Stimulated activated naive B cell treated with anti-CD40 and anti-IgM and Interleukin-4, amounts not matched to agents 10 μg/mL and 1 μg/mL and 100 μg/mL, for 72 hours (primary cell): Measurements from ENCODE around the gene PRR7.

Experiments used
- ATAC-seq, 2 donors: fragments of 150-1000 bp; cut with Tn5 transposase; replicated peaks; 2 replicates each; pipeline ENCODE4 v1.10.0; 2021; ENCODE audit warnings: moderate library complexity in 1 of 2
- DNase-seq: peaks from one replicate; pipeline ENCODE4 v3.0.0; 2021
- H3K27ac Mint-ChIP-seq: one replicate; pipeline ENCODE4 v1.8.0; 2022; ENCODE audit warnings: mild to moderate bottlenecking, mixed read lengths
- H3K27me3 Mint-ChIP-seq, 2 donors: one replicate each; pipeline ENCODE4 v1.8.0; 2022; ENCODE audit warnings: mixed read lengths in 2 of 2
- H3K36me3 Mint-ChIP-seq, 2 donors: one replicate each; pipeline ENCODE4 v1.8.0; 2022; ENCODE audit warnings: mixed read lengths in 2 of 2, mild to moderate bottlenecking in 1 of 2
- H3K4me1 Mint-ChIP-seq, 2 donors: one replicate each; pipeline ENCODE4 v1.8.0; 2022; ENCODE audit warnings: mixed read lengths in 2 of 2, mild to moderate bottlenecking in 1 of 2
- H3K4me3 Mint-ChIP-seq, 2 donors: one replicate each; pipeline ENCODE4 v1.8.0; 2022; ENCODE audit warnings: mild to moderate bottlenecking in 2 of 2, mixed read lengths in 2 of 2, moderate library complexity in 1 of 2
- H3K9me3 Mint-ChIP-seq, 2 donors: one replicate each; pipeline ENCODE4 v1.8.0; 2022; ENCODE audit warnings: mixed read lengths in 2 of 2, mild to moderate bottlenecking in 1 of 2

The PRR7 gene

DNA sequence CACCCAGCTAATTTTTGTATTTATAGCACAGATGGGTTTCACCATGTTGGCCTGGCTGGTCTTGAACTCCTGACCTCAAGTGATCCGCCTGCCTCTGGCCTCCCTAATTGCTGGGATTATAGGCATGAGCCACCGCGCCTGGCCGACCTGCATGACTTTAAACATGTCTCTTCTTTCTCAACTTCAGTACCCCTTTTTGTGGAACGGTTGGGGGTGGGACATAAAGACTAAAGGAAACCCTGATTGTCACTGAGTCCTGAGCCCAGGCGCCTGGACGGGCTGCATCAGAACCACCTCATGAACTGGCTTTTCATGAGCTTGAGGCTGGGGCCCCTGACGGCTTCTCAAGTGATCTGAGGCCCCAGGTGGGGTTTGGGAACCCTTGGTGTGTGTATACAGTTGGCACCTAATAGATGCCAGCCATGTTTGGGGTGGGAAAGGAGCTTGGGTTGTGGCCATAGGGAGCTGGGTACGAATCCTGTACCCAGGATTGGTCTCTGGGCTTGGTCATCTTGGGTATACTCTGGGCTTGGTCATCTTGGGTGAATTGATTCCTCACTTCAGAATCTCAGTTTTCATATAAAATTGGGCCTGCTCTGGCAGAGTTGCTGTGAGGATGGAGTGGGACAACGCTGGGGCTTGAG is 17.9 kb upstream of the PRR7 start:
- Mint-ChIP-seq H3K4me3 (peak overlapping the region; percentile 92 to 93), H3K36me3 (peaks cover 36 to 44% of the 10 kb centered on the region in 2 donors), H3K4me1 (peaks cover 53 to 75% of the 10 kb centered on the region in 2 donors), H3K9me3 (no peaks in the 10 kb centered on the region), H3K27me3 (no peaks in the 10 kb centered on the region), H3K27ac (peak overlapping the region; percentile 92)
- DNase-seq = no peak
- no peak for ATAC-seq

DNA sequence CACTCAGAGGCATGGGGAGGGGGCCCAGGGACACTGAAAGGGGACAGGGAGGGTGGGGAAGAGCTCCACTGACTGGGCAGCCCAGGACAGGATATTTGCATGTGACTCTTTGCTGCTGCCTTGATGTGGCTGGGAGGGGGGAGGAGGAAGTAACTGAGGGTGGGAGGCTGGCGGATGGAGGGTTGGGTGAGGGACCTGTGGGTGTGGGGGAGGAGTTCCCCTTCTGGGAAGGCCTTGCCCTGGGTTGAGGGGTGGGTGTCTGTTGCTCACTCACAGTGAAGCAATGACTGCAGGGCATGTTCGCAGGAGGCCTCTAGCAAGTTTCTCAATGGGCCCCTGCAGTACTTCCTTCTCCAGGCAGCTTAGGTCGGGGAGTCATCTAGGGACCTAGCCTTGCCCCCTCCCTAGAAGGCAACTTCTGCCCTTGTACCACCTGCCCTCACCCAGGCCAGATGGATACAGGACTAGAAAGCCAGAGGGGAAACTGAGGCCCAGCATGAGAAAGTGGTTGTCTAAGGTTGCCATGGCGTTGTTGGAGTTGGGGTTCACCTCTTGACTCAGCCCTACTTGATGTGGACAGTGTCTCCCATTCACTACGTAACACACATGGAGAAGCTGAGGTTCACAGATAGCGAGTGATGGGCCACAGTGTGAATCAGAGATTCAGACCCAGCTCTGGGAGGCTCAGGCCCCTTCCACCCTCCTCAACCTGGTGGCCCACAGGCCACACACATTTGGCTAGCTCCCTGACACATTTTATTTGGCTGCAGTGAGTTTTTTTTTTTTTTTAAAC is 17.2 kb upstream of the PRR7 start:
- Mint-ChIP-seq H3K4me3 (peak overlapping the region; percentile 92 to 93), H3K27ac (peak overlapping the region; percentile 92), H3K4me1 (peaks cover 53 to 79% of the 10 kb centered on the region in 2 donors), H3K9me3 (no peaks in the 10 kb centered on the region), H3K36me3 (peaks cover 38 to 47% of the 10 kb centered on the region in 2 donors), H3K27me3 (no peaks in the 10 kb centered on the region)
- DNase-seq (peak; percentile 64), ATAC-seq (peak; percentile 2 to 4)

- no peak for ATAC-seq
- Mint-ChIP-seq H3K4me3 (peak overlapping the region; percentile 78 to 93), H3K4me1 (peaks cover 51 to 75% of the 10 kb centered on the region in 2 donors), H3K27ac (peak overlapping the region; percentile 97), H3K27me3 (no peaks in the 10 kb centered on the region), H3K36me3 (peaks cover 40 to 52% of the 10 kb centered on the region in 2 donors), H3K9me3 (no peaks in the 10 kb centered on the region)
- no peak for DNase-seq
Observed at GRCh38 chr5:177430140-177430951, 16.3 kb upstream of the PRR7 start.

DNA sequence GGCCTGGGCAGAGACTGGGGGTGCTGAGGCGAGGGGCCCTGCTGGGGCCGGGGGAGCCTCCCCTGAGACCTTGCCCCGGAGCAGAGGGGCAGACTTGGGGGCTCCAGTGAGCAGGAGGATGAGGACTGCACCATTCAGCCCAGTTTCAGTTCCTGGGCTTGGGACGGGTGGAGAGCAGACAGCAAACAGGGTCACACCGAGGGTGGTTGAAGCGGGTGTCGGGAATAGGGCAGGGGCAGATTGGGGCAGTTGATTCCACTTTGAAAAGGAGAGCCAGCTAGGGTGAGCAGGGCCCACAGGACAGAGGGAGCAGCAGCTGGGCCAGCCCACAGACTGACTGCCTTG is 15.7 kb upstream of the PRR7 start:
- H3K36me3 Mint-ChIP-seq = peaks cover 43 to 54% of the 10 kb centered on the region in 2 donors
- no peaks in the 10 kb centered on the region for H3K27me3 Mint-ChIP-seq

DNA sequence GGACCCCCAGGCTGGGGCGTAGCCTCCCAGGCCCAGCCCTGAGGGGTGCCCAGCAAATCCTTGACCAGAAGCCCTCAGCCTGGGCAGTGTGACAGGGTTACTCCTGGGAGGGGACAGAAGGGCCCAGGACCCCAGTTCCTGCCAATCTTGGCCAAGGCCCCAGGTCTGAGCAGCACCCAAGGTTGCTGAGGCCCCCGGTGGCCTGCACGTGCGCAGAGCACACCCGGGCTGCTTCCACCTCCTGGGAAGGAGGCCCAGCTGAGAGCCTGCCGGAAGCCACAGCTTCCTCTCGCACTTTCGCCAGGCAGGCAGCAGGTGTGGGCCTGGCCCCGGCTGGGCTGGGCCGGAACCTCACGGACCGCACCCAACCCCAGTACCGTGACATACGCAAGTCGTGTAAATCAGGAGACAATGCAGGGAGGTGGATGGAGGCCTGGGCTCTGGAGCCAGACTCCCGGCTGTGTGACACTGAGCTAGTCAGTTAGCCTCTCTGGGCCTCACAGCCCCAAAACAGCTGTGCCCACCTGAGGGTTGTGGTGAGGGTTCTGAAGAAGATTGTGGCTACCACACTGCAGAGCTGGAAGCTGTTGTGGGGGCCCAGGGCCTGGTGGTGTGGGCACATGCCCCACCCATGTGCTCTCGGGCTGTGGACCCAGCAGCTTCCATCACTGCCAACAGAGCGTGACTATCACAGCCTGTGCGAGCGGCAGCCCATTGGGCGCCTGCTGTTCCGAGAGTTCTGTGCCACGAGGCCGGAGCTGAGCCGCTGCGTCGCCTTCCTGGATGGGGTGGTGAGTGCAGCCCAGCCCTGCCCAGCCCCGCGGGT is 15.1 kb upstream of the PRR7 start:
- ATAC-seq (peak; percentile 68 to 77), DNase-seq (peak; percentile 86)
- peaks cover 50 to 69% of the 10 kb centered on the region in 2 donors for H3K4me1 Mint-ChIP-seq
- peaks cover 44 to 57% of the 10 kb centered on the region in 2 donors for H3K36me3 Mint-ChIP-seq
- no peaks in the 10 kb centered on the region for H3K9me3 Mint-ChIP-seq
- peak overlapping the region; percentile 70 to 93 for H3K4me3 Mint-ChIP-seq
- peak overlapping the region; percentile 97 for H3K27ac Mint-ChIP-seq
- no peaks in the 10 kb centered on the region for H3K27me3 Mint-ChIP-seq

More for the DNA sequence above, 15.7 kb upstream of the PRR7 start:
- H3K27ac Mint-ChIP-seq = peak overlapping the region; percentile 97
- H3K9me3 Mint-ChIP-seq = no peaks in the 10 kb centered on the region
- DNase-seq = no peak
- ATAC-seq = no peak
- peak overlapping the region; percentile 78 to 93 for H3K4me3 Mint-ChIP-seq
- H3K4me1 Mint-ChIP-seq = peaks cover 49 to 69% of the 10 kb centered on the region in 2 donors

DNA sequence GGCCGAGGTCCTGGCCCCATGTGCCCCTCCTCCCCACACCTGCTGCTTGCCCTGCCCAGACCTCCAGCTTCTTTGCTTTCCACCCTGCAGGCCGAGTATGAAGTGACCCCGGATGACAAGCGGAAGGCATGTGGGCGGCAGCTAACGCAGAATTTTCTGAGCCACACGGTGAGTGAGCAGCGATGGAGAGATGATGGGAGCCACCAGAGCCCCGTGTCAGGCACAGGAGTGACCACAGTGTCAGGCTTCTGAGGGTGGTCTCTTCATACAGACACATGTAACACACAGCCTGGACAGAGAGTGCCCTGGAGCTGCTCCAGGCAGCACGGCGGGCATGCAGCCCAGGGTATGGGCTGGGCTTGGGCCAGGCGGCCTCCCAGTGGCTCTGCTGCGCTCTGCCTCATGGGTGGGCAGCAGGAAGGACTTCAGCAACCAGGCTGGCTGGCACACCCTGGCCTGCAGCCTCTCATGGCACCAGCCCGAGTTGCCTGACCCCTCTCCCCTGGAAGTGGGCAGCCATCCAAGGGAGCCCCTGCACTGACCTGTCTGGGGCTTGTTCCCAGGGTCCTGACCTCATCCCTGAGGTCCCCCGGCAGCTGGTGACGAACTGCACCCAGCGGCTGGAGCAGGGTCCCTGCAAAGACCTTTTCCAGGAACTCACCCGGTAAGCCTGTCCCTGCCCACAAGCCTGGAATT is 14.3 kb upstream of the PRR7 start:
- Mint-ChIP-seq H3K27me3 (no peaks in the 10 kb centered on the region), H3K36me3 (peaks cover 48 to 64% of the 10 kb centered on the region in 2 donors), H3K9me3 (no peaks in the 10 kb centered on the region), H3K4me1 (peaks cover 51 to 70% of the 10 kb centered on the region in 2 donors), H3K27ac (peak overlapping the region; percentile 97), H3K4me3 (peak overlapping the region; percentile 34 to 93)
- DNase-seq (no peak), ATAC-seq (no peak)

GRCh38 chr5:177432839-177433657 is 13.6 kb upstream of the PRR7 start:
- peaks cover 46 to 70% of the 10 kb centered on the region in 2 donors for H3K4me1 Mint-ChIP-seq
- H3K9me3 Mint-ChIP-seq = no peaks in the 10 kb centered on the region
- peaks cover 54 to 68% of the 10 kb centered on the region in 2 donors for H3K36me3 Mint-ChIP-seq

DNA sequence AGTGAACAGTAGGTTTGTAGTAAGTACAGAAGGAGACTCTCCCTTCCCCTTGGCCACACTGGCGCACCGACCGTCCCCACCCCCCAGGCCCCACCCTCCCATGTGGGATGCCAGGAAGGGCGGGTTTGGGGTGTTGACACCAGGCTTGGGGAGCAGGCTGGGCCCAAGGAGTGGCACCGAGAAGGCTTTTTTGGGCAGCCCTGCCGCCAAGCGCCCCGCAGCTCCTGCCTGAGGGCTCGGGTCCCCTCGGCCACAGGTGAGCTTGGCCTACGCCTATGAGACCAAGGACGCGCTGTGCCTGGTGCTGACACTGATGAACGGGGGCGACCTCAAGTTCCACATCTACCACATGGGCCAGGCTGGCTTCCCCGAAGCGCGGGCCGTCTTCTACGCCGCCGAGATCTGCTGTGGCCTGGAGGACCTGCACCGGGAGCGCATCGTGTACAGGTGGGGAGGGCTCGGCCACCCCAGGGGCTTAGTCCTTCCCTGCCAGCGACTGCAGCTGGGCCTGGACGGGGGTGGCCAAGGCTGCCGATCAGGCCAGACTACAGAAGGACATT is 12.9 kb upstream of the PRR7 start:
- no peak for ATAC-seq
- no peak overlapping the region for H3K4me3 Mint-ChIP-seq
- H3K9me3 Mint-ChIP-seq = no peaks in the 10 kb centered on the region
- H3K4me1 Mint-ChIP-seq = peaks cover 44 to 68% of the 10 kb centered on the region in 2 donors
- H3K27me3 Mint-ChIP-seq = no peaks in the 10 kb centered on the region
- H3K36me3 Mint-ChIP-seq = peaks cover 58 to 69% of the 10 kb centered on the region in 2 donors
- H3K27ac Mint-ChIP-seq = no peak overlapping the region
- DNase-seq = no peak

More at GRCh38 chr5:177432839-177433657, 13.6 kb upstream of the PRR7 start:
- Mint-ChIP-seq H3K27ac (peak overlapping the region; percentile 49), H3K27me3 (no peaks in the 10 kb centered on the region), H3K4me3 (peak overlapping the region; percentile 44 to 57)
- ATAC-seq = no peak
- no peak for DNase-seq

GRCh38 chr5:177434437-177434836 is 12.2 kb upstream of the PRR7 start:
- Mint-ChIP-seq H3K4me3 (no peak overlapping the region), H3K4me1 (peaks cover 37 to 61% of the 10 kb centered on the region in 2 donors), H3K27me3 (no peaks in the 10 kb centered on the region), H3K36me3 (peaks cover 55 to 65% of the 10 kb centered on the region in 2 donors), H3K9me3 (no peaks in the 10 kb centered on the region), H3K27ac (peak overlapping the region; percentile 5)
- DNase-seq = no peak
- ATAC-seq = no peak

DNA sequence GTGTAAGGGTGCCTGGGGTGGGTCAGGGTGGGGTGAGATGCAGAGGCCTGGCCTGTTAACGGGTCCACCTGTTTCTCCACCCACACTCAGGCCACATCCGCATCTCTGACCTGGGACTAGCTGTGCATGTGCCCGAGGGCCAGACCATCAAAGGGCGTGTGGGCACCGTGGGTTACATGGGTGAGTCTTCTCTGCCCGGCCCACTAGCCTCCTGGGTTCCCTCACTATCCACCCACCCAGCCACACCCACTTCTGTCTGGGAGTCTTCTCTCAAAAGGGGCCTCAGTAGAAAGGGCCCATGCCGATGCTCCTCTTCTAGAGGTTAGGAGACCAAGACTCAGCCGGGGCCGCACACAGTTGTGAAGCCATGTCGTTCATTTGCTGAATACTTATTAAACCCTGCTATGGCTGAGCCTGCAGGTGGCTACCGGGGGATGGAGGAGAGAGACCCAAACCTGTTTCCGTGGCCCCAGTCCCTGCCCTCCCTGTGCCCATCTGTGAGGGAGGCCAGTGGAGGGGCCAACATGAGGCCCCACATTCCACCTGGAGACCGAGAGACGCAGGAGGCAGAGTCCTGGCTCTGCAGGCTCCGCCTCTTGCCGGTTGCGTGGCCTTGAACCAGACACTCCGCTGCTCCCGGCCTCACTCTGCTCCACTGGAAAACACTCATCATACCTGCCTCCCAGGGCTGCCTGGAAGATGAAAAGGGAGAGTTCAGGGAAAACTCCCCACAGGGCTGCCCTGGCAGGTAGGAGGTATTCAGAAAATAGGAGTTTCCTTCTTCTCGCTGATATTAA is 11.5 kb upstream of the PRR7 start:
- H3K4me3 Mint-ChIP-seq = no peak overlapping the region
- H3K36me3 Mint-ChIP-seq = peaks cover 57 to 65% of the 10 kb centered on the region in 2 donors
- H3K27ac Mint-ChIP-seq = peak overlapping the region; percentile 80
- DNase-seq (no peak), ATAC-seq (no peak)
- peaks cover 33 to 54% of the 10 kb centered on the region in 2 donors for H3K4me1 Mint-ChIP-seq
- H3K27me3 Mint-ChIP-seq = no peaks in the 10 kb centered on the region
- H3K9me3 Mint-ChIP-seq = no peaks in the 10 kb centered on the region

GRCh38 chr5:177435847-177436536 is 10.6 kb upstream of the PRR7 start:
- no peak for ATAC-seq
- Mint-ChIP-seq H3K9me3 (no peaks in the 10 kb centered on the region), H3K27ac (peak overlapping the region; percentile 80), H3K27me3 (no peaks in the 10 kb centered on the region), H3K4me3 (no peak overlapping the region), H3K4me1 (peaks cover 24 to 45% of the 10 kb centered on the region in 2 donors), H3K36me3 (peaks cover 52 to 57% of the 10 kb centered on the region in 2 donors)
- no peak for DNase-seq
